WI38 (cell line): ENCODE measurements around the gene MYCN.

Experiments used
- H3K4me3 ChIP-seq: 2 replicates; pipeline ENCODE4 v1.5.1; 2011; ENCODE audit warnings: low read depth, mild to moderate bottlenecking, control low read depth, low read length
- CTCF ChIP-seq: IDR thresholded peaks from 2 replicates; pipeline ENCODE4 v1.5.1; 2012; ENCODE audit warnings: low read depth, mild to moderate bottlenecking, control low read depth, low read length

The MYCN gene

GRCh38 chr2:15939854-15940660 is at the start of gene MYCN:
MYCN (plus strand) TSS chr2:15940550; CDS start chr2:15942065, 1,515 bp downstream.
- no peak for TF ChIP-seq CTCF
- no peak within 1 kb of the TSS for H3K4me3 ChIP-seq

DNA sequence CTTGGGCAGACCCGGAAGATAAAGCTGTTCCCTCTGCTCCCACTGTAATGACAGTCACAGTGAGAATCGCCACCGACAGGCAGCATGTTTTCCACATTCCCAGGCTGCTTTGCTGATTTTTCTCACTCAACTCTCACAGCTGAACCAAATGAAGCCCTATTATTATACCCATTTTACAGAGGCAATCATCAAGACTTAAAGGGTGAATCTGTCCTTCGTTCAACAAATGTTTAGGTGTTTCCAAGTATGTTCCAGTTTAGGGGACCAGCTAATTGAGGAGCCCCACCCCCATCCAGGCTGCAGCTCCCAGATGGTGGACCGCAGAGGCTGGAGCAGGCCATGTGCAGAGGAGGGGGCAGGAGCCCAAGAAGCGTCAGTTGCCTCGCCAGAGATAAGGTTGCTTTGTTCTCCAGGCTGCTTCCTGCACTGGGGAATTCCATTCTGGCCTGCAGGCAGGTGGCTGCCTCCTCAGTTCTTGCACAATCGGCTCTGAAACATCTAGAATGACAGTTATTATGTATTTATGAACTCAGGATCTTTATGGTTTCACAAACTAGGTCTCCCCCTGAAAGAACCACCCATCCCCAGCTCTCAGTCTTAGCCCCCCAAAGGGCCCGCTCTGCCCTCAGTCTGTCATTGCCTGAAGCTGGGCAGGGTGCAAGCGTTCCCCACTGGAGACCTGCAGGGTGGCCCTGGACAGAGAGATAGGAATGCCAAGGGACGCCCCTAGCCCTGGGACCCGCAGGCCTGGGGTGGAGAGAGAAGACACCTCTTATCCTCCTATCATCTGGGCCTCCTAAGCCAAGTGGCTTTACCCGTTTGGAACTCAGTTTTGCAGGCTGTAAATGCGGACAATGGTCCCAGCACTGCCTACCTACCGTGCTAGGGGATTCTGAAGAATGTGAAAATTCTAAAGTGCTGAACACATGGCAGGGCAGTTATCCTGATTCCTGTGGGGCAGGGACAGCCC is 49.1 kb upstream of the MYCN start:
- TF ChIP-seq CTCF, result no peak
- no peak overlapping the region for H3K4me3 ChIP-seq

GRCh38 chr2:15892151-15892880 is 48.0 kb upstream of the MYCN start:
- no peak overlapping the region for H3K4me3 ChIP-seq
- no peak for TF ChIP-seq CTCF

- no peak for TF ChIP-seq CTCF
- no peak overlapping the region for H3K4me3 ChIP-seq
Measured at GRCh38 chr2:15893085-15893484, 47.3 kb upstream of the MYCN start.

DNA sequence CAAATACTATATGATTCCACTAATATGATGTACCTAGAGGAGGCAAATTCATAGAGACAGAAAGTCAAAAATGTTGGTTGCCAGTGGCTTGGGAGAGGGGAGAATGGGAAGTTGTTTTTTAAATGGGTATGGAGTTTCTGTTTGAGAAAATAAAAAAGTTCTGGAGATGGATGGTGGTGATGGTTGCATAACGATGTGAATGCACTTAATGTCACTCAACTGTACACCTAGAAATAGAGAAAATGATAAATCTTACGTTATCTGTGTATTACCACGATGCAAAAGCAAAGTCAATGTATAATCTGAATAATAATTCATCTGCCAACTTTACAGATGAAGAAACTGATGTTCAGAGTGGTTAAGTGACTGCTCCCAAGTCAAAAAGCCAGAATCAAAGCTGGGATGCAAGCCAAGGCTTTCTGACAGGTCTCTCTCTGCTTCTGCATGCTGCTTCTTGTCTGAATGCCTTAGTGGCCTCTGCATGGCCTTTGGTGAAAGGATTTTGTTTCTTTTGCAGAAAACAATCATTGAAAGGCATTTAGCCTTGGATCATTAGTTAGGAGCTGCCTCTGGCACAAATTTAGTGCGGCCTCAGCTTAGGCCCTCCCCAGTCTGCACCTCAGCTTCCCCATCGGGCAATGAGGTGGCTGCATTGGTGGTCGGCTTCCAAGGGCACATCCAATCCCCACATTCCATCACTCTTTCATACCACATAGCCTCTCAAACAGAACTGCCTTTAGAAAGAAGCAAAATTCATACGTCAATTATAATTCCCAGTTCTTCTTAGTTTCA is 46.5 kb upstream of the MYCN start:
- no peak overlapping the region for H3K4me3 ChIP-seq
- no peak for TF ChIP-seq CTCF

GRCh38 chr2:15894481-15895144 is 45.7 kb upstream of the MYCN start:
- H3K4me3 ChIP-seq, result no peak overlapping the region
- no peak for TF ChIP-seq CTCF
